Activated CD4-positive, alpha-beta memory T cell treated with anti-CD3 and anti-CD28 coated beads, Interleukin-2, amount 10 ng/mL, durations not matched to agents 7 days and 5 days (primary cell): ENCODE data around the gene SP3. TPM values are rescaled to one million over a fixed set of nuclear protein-coding genes. Genes with fewer than 3 reads are reported as not detected.

Experiments
- CTCF ChIA-PET: fragments of 350-600 bp; sonication (Branson Sonifier 250); formaldehyde crosslinking; loops from one replicate; lab custom pipeline; 2021; ENCODE audit warnings: antibody characterized with exemption, inconsistent platforms; lab: Charles Lee
- POLR2A ChIA-PET: fragments of 350-600 bp; sonication (Branson Sonifier 250); formaldehyde crosslinking; loops from one replicate; lab custom pipeline; 2021; ENCODE audit warnings: antibody characterized with exemption; lab: Charles Lee
- DNase-seq: peaks from one replicate; pipeline ENCODE4 v3.0.0-alpha.2; 2020
- H3K27ac Mint-ChIP-seq: one replicate; pipeline ENCODE4 v1.8.0; 2021; ENCODE audit warnings: mild to moderate bottlenecking, mixed read lengths
- H3K27me3 Mint-ChIP-seq: one replicate; pipeline ENCODE4 v1.8.0; 2021; ENCODE audit warnings: mixed read lengths
- H3K36me3 Mint-ChIP-seq: one replicate; pipeline ENCODE4 v1.8.0; 2021; ENCODE audit warnings: low read depth, mixed read lengths
- H3K4me1 Mint-ChIP-seq: one replicate; pipeline ENCODE4 v1.8.0; 2021; ENCODE audit warnings: mixed read lengths
- H3K4me3 Mint-ChIP-seq: one replicate; pipeline ENCODE4 v1.8.0; 2021; ENCODE audit warnings: mild to moderate bottlenecking, mixed read lengths
- H3K9me3 Mint-ChIP-seq: one replicate; pipeline ENCODE4 v1.8.0; 2021; ENCODE audit warnings: mixed read lengths
- total RNA-seq, 2 experiments: library from RNA; stranded (reverse); gene quantifications; one replicate each; pipeline ENCODE4 v1.2.3, GENCODE V29; 2021

Gene SP3
- total RNA-seq, 2 experiments from 2014 or later: 94.9 to 96.9 TPM

GRCh38 chr2:173947131-173947530 lies 18.0 kb downstream of the SP3 start:
- no peaks in the 10 kb centered on the region for H3K27me3 Mint-ChIP-seq
- no peak for DNase-seq
- H3K4me3 Mint-ChIP-seq: no peak overlapping the region
- no peaks in the 10 kb centered on the region for H3K9me3 Mint-ChIP-seq
- ChIA-PET CTCF (interaction anchor here (0.6 kb wide), 1 partner anchor 23 kb away, joined by 3 read pairs; no protein-coding TSS in a partner anchor), POLR2A (no interaction called here)
- H3K4me1 Mint-ChIP-seq: peaks cover 35% of the 10 kb centered on the region
- H3K36me3 Mint-ChIP-seq: peaks cover 55% of the 10 kb centered on the region
- H3K27ac Mint-ChIP-seq: no peak overlapping the region

GRCh38 chr2:173943738-173944137 lies 21.4 kb downstream of the SP3 start:
- no peak overlapping the region for H3K4me3 Mint-ChIP-seq

GRCh38 chr2:173942861-173943523 lies 22.2 kb downstream of the SP3 start:
- Mint-ChIP-seq H3K27ac (no peak overlapping the region), H3K4me1 (peaks cover 52% of the 10 kb centered on the region), H3K4me3 (no peak overlapping the region), H3K27me3 (no peaks in the 10 kb centered on the region), H3K36me3 (peaks cover 47% of the 10 kb centered on the region), H3K9me3 (no peaks in the 10 kb centered on the region)
- POLR2A ChIA-PET: no interaction called here
- CTCF ChIA-PET: no interaction called here
- no peak for DNase-seq

More at GRCh38 chr2:173943738-173944137, 21.4 kb downstream of the SP3 start:
- ChIA-PET POLR2A (interaction anchor here (0.7 kb wide), 1 partner anchor 46 kb away, joined by 3 read pairs; no protein-coding TSS in a partner anchor), CTCF (no interaction called here)
- Mint-ChIP-seq H3K27me3 (no peaks in the 10 kb centered on the region), H3K4me1 (peaks cover 48% of the 10 kb centered on the region), H3K9me3 (no peaks in the 10 kb centered on the region), H3K36me3 (peaks cover 49% of the 10 kb centered on the region), H3K27ac (no peak overlapping the region)
- no peak for DNase-seq

- POLR2A ChIA-PET: interaction anchor here (2.2 kb wide), 1 partner anchor 23 kb away, joined by 9 read pairs; the partner anchor contains the start of gene SP3
- Mint-ChIP-seq H3K4me1 (peaks cover 53% of the 10 kb centered on the region), H3K27ac (no peak overlapping the region), H3K4me3 (no peak overlapping the region), H3K36me3 (peaks cover 40% of the 10 kb centered on the region), H3K27me3 (no peaks in the 10 kb centered on the region), H3K9me3 (no peaks in the 10 kb centered on the region)
- no peak for DNase-seq
- CTCF ChIA-PET: no interaction called here
These were observed 23.6 kb downstream of the SP3 start for GRCh38 chr2:173941567-173941966.

- Mint-ChIP-seq H3K36me3 (peaks cover 35% of the 10 kb centered on the region), H3K4me1 (peaks cover 53% of the 10 kb centered on the region), H3K27ac (no peak overlapping the region), H3K4me3 (no peak overlapping the region), H3K27me3 (no peaks in the 10 kb centered on the region), H3K9me3 (no peaks in the 10 kb centered on the region)
- no peak for DNase-seq
- ChIA-PET CTCF (no interaction called here), POLR2A (interaction anchor here (0.8 to 2.2 kb wide), 2 partner anchors 9 to 24 kb away, joined by 4 to 9 read pairs; partner anchors contain the start of gene SP3)
These were observed 24.8 kb downstream of the SP3 start for GRCh38 chr2:173940208-173941020.

GRCh38 chr2:173938700-173939384 lies 26.3 kb downstream of the SP3 start:
- peaks cover 52% of the 10 kb centered on the region for H3K4me1 Mint-ChIP-seq
- DNase-seq: no peak
- H3K9me3 Mint-ChIP-seq: no peaks in the 10 kb centered on the region
- no peak overlapping the region for H3K27ac Mint-ChIP-seq
- no peak overlapping the region for H3K4me3 Mint-ChIP-seq
- CTCF ChIA-PET: no interaction called here
- POLR2A ChIA-PET: no interaction called here
- peaks cover 41% of the 10 kb centered on the region for H3K36me3 Mint-ChIP-seq
- H3K27me3 Mint-ChIP-seq: no peaks in the 10 kb centered on the region

- no peaks in the 10 kb centered on the region for H3K27me3 Mint-ChIP-seq
- H3K36me3 Mint-ChIP-seq: peaks cover 34% of the 10 kb centered on the region
- no peak overlapping the region for H3K27ac Mint-ChIP-seq
- CTCF ChIA-PET: no interaction called here
- H3K9me3 Mint-ChIP-seq: no peaks in the 10 kb centered on the region
- POLR2A ChIA-PET: interaction anchor here (1.0 kb wide), 1 partner anchor 30 kb away, joined by 3 read pairs; no protein-coding TSS in a partner anchor
- no peak for DNase-seq
- no peak overlapping the region for H3K4me3 Mint-ChIP-seq
- H3K4me1 Mint-ChIP-seq: peaks cover 23% of the 10 kb centered on the region
These were observed 29.9 kb downstream of the SP3 start for GRCh38 chr2:173935305-173935704.

GRCh38 chr2:173934895-173935294 lies 30.3 kb downstream of the SP3 start:
- CTCF ChIA-PET: no interaction called here
- peaks cover 35% of the 10 kb centered on the region for H3K36me3 Mint-ChIP-seq

GRCh38 chr2:173931751-173932150 lies 33.4 kb downstream of the SP3 start:
- peaks cover 51% of the 10 kb centered on the region for H3K36me3 Mint-ChIP-seq
- H3K27me3 Mint-ChIP-seq: no peaks in the 10 kb centered on the region
- peaks cover 5% of the 10 kb centered on the region for H3K4me1 Mint-ChIP-seq
- H3K4me3 Mint-ChIP-seq: no peak overlapping the region
- H3K27ac Mint-ChIP-seq: no peak overlapping the region
- POLR2A ChIA-PET: interaction anchor here (1.4 kb wide), 1 partner anchor 9 kb away, joined by 4 read pairs; no protein-coding TSS in a partner anchor
- CTCF ChIA-PET: interaction anchor here (1.5 kb wide), 1 partner anchor 13 kb away, joined by 3 read pairs; no protein-coding TSS in a partner anchor
- no peaks in the 10 kb centered on the region for H3K9me3 Mint-ChIP-seq
- DNase-seq: no peak

More at GRCh38 chr2:173934895-173935294, 30.3 kb downstream of the SP3 start:
- H3K27ac Mint-ChIP-seq: no peak overlapping the region
- no peaks in the 10 kb centered on the region for H3K27me3 Mint-ChIP-seq
- no peaks in the 10 kb centered on the region for H3K9me3 Mint-ChIP-seq
- DNase-seq: no peak
- POLR2A ChIA-PET: interaction anchor here (1.0 kb wide), 1 partner anchor 31 kb away, joined by 3 read pairs; no protein-coding TSS in a partner anchor
- peaks cover 19% of the 10 kb centered on the region for H3K4me1 Mint-ChIP-seq
- H3K4me3 Mint-ChIP-seq: no peak overlapping the region

- peaks cover 52% of the 10 kb centered on the region for H3K36me3 Mint-ChIP-seq
- H3K4me3 Mint-ChIP-seq: no peak overlapping the region
- ChIA-PET POLR2A (no interaction called here), CTCF (no interaction called here)
- H3K27ac Mint-ChIP-seq: no peak overlapping the region
- H3K4me1 Mint-ChIP-seq: peaks cover 8% of the 10 kb centered on the region
- H3K9me3 Mint-ChIP-seq: no peaks in the 10 kb centered on the region
- no peaks in the 10 kb centered on the region for H3K27me3 Mint-ChIP-seq
- DNase-seq: no peak
These were observed 35.7 kb downstream of the SP3 start for GRCh38 chr2:173929441-173929840.

GRCh38 chr2:173926875-173927274 lies 38.3 kb downstream of the SP3 start:
- no peak for DNase-seq
- POLR2A ChIA-PET: no interaction called here
- CTCF ChIA-PET: interaction anchor here (1.4 kb wide), 1 partner anchor 415 kb away, joined by 3 read pairs; no protein-coding TSS in a partner anchor
- Mint-ChIP-seq H3K36me3 (peaks cover 39% of the 10 kb centered on the region), H3K27ac (no peak overlapping the region), H3K9me3 (no peaks in the 10 kb centered on the region), H3K27me3 (no peaks in the 10 kb centered on the region), H3K4me1 (peaks cover 9% of the 10 kb centered on the region), H3K4me3 (no peak overlapping the region)

- no peak overlapping the region for H3K27ac Mint-ChIP-seq
- ChIA-PET POLR2A (no interaction called here), CTCF (no interaction called here)
- peaks cover 31% of the 10 kb centered on the region for H3K36me3 Mint-ChIP-seq
- H3K4me3 Mint-ChIP-seq: no peak overlapping the region
- DNase-seq: no peak
- H3K9me3 Mint-ChIP-seq: no peaks in the 10 kb centered on the region
- H3K27me3 Mint-ChIP-seq: no peaks in the 10 kb centered on the region
- peaks cover 12% of the 10 kb centered on the region for H3K4me1 Mint-ChIP-seq
These were observed 40.9 kb downstream of the SP3 start for GRCh38 chr2:173924285-173924684.
